GM19239 (cell line): ENCODE results near the gene MMP7.
"Not testable (repeated sequence)": the region's sequence is repeated elsewhere in the genome, so short reads cannot be mapped to it uniquely, and the experiment has no call there.

ENCODE experiments used
- DNase-seq: peaks from one replicate; pipeline ENCODE4 v3.0.0; 2011; ENCODE audit warnings: low spot score; ENCODE audit not compliant: insufficient read length
- FAIRE-seq: peaks from 2 replicates; lab custom pipeline; 2011; peaks lifted over from hg19 to GRCh38; lab: Jason Lieb, UNC

The MMP7 gene

DNA sequence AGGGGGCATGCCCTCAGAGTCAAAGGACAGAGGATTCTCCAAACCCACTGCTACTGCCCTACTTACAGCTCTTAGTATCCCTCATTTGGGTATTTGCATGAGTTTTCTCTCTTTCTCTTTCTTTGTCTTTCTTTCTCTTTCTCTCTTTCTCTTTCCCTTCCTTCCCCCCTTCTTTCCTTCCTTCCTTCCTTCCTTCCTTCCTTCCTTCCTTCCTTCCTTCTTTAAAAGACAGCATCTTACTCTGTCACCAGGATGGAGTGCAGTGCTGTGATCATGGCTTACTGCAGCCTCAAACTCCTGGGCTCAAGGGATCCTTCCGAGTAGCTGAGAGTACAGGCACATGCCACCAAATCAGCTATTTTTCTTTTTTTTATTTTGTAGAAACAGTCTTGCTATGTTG is 14.0 kb upstream of the MMP7 start:
- peak; percentile 33 for FAIRE-seq
- no peak for DNase-seq

- no peak for FAIRE-seq
- DNase-seq = no peak
Measured at GRCh38 chr11:102539567-102539966, 9.0 kb upstream of the MMP7 start.

DNA sequence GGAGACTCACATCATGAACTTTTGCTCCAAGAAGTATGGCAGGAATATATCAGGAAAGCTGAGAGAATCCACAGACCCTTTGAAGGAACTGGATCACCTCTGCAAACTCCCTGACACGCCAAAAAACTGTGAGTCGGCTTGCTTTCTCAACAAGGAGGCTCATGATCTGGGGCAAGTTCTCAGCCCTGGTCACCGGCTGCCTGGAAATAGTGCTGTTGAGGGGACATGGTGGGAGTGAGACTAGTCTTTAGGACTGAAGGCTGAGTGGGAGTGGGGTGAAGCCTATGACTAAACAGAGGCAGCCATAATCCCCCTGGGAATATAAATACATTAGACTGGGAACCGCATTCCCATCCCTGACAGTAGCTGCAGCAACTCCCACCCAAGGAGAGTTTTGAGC is 8.4 kb upstream of the MMP7 start:
- FAIRE-seq = no peak
- DNase-seq = no peak

DNA sequence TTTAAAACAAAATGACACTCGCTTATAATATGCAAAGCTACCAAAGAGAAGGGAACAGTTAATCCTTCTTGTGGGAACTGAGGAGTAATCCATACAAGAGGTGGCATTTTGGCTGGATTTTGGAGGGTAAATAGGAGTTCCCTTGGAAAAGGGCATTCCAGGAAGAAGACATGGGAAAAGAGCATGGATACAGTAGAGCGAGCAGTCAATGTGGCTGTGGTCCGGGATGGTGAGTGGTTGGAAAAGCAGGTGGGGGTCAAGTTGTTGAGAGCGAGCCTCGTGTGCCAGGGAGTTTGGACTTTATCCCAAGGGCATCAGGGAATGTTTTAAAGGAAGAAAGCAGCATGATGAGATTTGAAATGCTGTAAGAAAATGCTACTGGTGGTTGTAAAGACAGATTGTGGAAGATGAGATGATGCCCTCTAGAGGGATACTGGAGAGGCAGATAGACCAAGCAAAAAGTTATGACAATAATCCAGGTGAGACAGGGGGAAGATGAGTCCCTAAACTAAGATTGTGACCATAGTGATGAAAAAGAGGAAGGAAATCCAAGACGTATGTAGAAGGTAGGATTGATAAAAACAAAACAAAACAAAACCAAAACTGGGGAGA is 3.8 kb upstream of the MMP7 start:
- FAIRE-seq (peak; percentile 86), DNase-seq (no peak)

DNA sequence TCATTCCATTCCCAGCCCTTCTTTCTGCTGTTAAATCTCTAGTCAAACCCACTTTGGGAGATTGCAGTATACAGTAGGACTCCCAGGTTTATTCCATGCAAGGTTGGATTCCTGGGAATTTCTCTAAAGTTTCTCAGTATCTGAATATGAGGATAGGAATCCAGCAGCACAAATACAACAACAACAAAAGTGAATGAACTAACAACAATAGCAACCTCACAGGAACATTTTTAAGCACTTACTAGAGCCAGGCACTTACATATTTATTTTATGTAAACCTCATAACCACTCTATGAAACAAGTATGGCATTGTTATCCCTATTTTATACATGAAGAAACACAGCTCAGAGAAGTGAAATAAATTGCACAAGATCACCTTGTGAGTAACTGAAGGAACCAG is 1.9 kb downstream of the MMP7 start:
- FAIRE-seq = no peak
- no peak for DNase-seq

DNA sequence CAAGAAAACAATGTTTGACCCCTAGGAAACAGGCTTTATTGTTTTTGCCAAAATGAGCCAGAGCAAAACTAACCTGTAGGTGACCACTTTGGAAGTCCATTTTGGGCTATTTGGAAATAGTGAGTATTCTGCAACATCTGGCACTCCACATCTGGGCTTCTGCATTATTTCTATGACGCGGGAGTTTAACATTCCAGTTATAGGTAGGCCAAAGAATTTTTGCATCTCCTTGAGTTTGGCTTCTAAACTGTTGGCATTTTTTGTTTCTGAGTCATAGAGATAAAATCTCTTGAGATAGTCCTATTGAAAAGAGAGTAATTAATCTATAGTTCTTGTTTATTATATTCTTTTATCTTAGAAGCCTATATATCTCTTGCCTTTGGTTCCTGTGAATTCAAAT is 2.9 kb downstream of the MMP7 start:
- DNase-seq = no peak
- FAIRE-seq = no peak

DNA sequence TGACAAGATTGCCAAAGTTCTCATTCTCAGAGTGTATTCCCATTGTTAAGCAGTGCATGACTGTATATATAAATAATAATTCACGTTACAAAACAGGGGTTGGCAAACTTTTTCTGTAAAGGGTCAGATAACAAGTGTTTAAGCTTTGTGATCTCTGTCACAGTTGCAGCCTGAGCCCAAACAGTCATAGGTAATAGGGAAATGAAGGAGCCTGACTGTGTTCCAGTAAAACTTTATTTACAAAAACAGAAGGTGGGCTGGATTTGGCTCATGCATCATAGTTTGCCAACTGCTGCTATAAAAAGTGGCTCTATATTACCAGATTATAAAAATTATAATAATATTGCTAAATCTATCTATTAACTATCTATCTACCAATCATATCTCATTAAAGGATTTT is 3.5 kb downstream of the MMP7 start:
- FAIRE-seq = no peak
- no peak for DNase-seq

DNA sequence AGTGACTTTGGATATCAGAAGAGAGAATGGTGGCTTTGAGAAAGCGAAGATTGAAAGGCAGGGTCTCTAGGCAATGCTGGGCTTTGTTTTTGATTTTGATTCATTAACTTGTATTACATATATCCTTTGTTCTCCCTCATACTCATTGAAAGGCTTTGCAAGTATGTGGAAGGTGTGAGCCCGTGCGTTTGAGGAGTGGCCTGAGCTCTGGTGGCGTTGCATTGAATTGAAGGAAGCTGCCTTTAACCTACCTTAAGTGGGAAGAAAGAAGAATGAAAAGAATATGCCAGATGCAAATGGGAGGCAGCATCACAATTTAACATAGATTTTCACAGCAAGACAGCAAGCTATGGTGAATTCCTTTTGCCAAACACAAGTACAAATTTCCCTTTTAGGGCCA is 6.7 kb downstream of the MMP7 start:
- FAIRE-seq = no peak
- no peak for DNase-seq

DNA sequence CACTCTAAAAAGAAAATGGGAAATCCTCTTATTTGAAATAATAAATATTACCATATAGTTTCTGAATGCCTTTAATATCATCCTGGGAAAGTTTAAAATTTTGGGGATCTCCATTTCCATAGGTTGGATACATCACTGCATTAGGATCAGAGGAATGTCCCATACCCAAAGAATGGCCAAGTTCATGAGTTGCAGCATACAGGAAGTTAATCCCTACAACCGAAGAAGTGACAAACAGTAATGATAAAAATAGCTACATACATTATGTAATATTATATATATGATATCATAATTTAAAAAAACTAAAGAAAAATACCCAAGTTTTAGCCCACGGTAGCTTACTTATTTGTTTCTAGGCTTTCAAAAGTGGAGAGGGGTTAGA is 7.4 kb downstream of the MMP7 start:
- DNase-seq (no peak), FAIRE-seq (no peak)

GRCh38 chr11:102522312-102523188 is 8.0 kb downstream of the MMP7 start:
- no peak for DNase-seq
- no peak for FAIRE-seq

GRCh38 chr11:102521121-102521520 is 9.4 kb downstream of the MMP7 start:
- no peak for FAIRE-seq

DNA sequence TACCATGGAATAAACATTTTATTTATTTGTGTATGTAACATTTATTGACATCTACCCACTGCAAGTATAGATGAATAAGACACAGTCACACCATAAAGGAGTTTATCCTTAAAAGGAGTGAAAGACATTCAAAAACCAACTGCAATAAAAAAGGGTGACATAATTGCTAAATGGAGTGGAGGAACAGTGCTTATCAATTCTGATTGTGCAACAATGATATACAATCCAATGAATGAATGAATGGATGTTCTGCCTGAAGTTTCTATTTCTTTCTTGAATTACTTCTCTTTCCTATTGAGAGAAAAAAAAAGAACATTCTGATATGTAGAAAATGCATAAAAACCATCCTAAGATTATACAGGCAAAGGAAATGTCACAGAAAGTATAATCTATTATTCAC is 10.0 kb downstream of the MMP7 start:
- FAIRE-seq (no peak), DNase-seq (no peak)

More at GRCh38 chr11:102521121-102521520, 9.4 kb downstream of the MMP7 start:
- DNase-seq = no peak

- FAIRE-seq (peak; percentile 62), DNase-seq (no peak)
Measured at GRCh38 chr11:102518296-102519094, 12.1 kb downstream of the MMP7 start.

GRCh38 chr11:102517670-102518069 is 12.9 kb downstream of the MMP7 start:
- FAIRE-seq (no peak), DNase-seq (no peak)

DNA sequence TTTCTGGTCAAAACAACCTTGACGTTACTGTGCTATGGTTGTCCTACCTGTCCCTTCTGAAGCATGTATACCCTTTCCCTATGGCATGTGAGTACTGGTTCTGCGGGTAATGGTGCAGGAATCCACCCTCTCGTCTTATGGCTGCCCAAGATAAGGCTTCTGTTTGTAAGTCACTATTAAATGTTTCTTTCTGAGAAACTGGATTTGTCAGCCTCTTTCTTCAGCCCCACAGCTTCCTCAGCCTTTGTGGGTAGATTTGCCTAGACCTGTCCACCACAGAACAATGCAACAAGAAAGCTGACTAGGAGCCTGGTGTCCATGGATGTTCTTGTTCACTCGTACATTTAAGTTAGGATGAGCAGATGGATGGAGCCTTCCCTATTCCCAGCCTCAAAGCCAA is 14.4 kb downstream of the MMP7 start:
- FAIRE-seq = no peak
- DNase-seq = no peak

GRCh38 chr11:102513869-102514268 is 16.7 kb downstream of the MMP7 start:
- DNase-seq (no peak), FAIRE-seq (no peak)

GRCh38 chr11:102510439-102511135 is 20.0 kb downstream of the MMP7 start:
- DNase-seq = no peak
- FAIRE-seq = no peak

GRCh38 chr11:102502831-102503230 is 27.7 kb downstream of the MMP7 start:
- FAIRE-seq = not testable (repeated sequence)

GRCh38 chr11:102500829-102501228 is 29.7 kb downstream of the MMP7 start:
- DNase-seq (no peak), FAIRE-seq (no peak)

More at GRCh38 chr11:102502831-102503230, 27.7 kb downstream of the MMP7 start:
- not testable (repeated sequence) for DNase-seq

DNA sequence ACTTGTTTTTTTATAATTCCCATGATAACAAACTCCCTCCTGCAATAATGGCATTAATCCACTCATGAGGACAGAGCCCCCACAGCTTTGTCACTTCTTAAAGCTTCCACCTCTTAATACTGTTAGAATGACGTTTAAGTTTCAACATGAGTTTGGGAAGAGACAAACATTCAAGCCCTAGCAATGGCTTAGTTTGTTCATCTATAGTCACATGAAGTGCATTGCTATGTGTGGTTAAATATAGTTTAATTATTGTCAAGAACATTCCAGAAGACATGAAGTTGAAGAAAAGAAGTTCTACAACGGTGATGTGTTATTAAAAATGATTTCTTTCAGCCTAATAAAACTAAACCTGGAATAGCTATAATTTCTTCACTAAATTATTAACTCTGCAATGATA is 30.6 kb downstream of the MMP7 start:
- DNase-seq (no peak), FAIRE-seq (no peak)
